Muscle of arm (tissue), 12 donors: Measurements from ENCODE around the gene FXR2. TPM values are rescaled to one million over a fixed set of nuclear protein-coding genes. Genes with fewer than 3 reads are reported as not detected.

Experiments used
- DNase-seq: peaks from one replicate; pipeline ENCODE4 v3.0.0-alpha.2; 2013
- polyA plus RNA-seq, 12 donors: library from polyadenylated mRNA; unstranded; fragments of 120-200 nt; gene quantifications; one replicate each; pipeline ENCODE4 v1.2.1, GENCODE V29; 2013; ENCODE audit not compliant: insufficient read length in 12 of 12

The FXR2 gene
- polyA plus RNA-seq, 12 donors, result 30.5 to 71.8 (median 37.0) TPM; not detected in 1

- no peak for DNase-seq
Observed at GRCh38 chr17:7574176-7574953, 40.3 kb downstream of the FXR2 start.

- peak; percentile 93 for DNase-seq
Observed at GRCh38 chr17:7573324-7574080, 41.2 kb downstream of the FXR2 start.

- no peak for DNase-seq
Observed at GRCh38 chr17:7572588-7573323, 41.9 kb downstream of the FXR2 start.

- peak; percentile 99 for DNase-seq
Observed at GRCh38 chr17:7572338-7572587, 42.4 kb downstream of the FXR2 start.

GRCh38 chr17:7570351-7570750 lies 44.3 kb downstream of the FXR2 start:
- no peak for DNase-seq

GRCh38 chr17:7569571-7569970 lies 45.1 kb downstream of the FXR2 start:
- no peak for DNase-seq

- DNase-seq, result no peak
Observed at GRCh38 chr17:7563115-7563869, 51.4 kb downstream of the FXR2 start.

GRCh38 chr17:7562208-7562605 lies 52.5 kb downstream of the FXR2 start:
- no peak for DNase-seq

DNA sequence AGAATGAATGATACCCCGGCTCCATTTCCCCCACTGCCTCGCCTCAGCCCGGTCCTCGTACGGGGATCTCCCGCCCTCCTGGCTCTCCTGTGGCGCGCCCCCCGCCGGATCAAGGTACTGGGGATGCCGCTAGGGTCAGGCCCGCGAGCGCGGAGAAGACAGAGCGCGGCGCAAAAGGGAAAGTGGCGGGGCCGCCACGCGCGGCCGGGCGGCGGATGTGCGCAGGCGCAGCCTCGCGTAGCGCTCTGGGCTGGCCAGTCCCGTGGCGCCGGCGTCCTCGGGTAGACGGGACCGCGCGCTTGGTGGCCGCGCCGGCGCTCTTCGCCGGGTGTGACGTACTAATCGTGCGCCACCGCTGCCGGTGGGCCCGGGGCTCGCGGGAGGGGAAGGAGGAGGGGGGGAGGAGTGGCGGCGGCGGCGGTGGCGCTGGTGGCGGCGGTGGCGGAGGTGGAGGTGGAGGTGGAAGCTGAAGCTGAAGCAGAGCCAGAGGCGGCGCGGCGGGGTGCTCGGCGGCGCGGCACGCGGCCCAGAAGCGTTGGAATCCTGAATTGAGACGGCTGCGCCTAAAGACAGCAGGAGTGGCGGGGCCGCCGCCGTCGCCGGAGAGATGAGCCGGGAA lies 53.0 kb downstream of the FXR2 start, which contains the start of gene SENP3:
Gene SENP3 (plus strand): TSS at position 331 of the 619 bp plus-strand sequence. CDS start 1,158 bp downstream, outside the sequence.
- peak; percentile 92 for DNase-seq

- DNase-seq, result peak; percentile 91
Observed at GRCh38 chr17:7561028-7561575, 53.6 kb downstream of the FXR2 start.

- no peak for DNase-seq
Observed at GRCh38 chr17:7560172-7561027, 54.3 kb downstream of the FXR2 start.

- DNase-seq, result no peak
Observed at GRCh38 chr17:7559320-7560171, 55.2 kb downstream of the FXR2 start.

DNA sequence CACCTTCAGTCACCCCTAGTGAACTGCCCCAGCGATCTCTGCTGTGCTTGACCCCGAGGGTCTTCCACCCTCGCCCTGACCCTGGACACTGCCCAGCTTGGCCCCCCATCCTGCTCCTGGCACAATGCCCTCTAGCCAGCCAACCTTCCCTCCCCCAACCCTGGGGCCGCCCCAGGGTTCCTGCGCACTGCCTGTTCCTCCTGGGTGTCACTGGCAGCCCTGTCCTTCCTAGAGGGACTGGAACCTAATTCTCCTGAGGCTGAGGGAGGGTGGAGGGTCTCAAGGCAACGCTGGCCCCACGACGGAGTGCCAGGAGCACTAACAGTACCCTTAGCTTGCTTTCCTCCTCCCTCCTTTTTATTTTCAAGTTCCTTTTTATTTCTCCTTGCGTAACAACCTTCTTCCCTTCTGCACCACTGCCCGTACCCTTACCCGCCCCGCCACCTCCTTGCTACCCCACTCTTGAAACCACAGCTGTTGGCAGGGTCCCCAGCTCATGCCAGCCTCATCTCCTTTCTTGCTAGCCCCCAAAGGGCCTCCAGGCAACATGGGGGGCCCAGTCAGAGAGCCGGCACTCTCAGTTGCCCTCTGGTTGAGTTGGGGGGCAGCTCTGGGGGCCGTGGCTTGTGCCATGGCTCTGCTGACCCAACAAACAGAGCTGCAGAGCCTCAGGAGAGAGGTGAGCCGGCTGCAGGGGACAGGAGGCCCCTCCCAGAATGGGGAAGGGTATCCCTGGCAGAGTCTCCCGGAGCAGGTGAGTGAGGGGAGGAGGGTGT lies 56.0 kb downstream of the FXR2 start, which contains the start of gene TNFSF13:
Gene TNFSF13 (plus strand): TSS at position 207 of the 776 bp plus-strand sequence. CDS start 290 bp downstream, at position 497.
- DNase-seq, result no peak

- DNase-seq, result peak; percentile 90
Observed at GRCh38 chr17:7557775-7558543, 56.7 kb downstream of the FXR2 start.

DNA sequence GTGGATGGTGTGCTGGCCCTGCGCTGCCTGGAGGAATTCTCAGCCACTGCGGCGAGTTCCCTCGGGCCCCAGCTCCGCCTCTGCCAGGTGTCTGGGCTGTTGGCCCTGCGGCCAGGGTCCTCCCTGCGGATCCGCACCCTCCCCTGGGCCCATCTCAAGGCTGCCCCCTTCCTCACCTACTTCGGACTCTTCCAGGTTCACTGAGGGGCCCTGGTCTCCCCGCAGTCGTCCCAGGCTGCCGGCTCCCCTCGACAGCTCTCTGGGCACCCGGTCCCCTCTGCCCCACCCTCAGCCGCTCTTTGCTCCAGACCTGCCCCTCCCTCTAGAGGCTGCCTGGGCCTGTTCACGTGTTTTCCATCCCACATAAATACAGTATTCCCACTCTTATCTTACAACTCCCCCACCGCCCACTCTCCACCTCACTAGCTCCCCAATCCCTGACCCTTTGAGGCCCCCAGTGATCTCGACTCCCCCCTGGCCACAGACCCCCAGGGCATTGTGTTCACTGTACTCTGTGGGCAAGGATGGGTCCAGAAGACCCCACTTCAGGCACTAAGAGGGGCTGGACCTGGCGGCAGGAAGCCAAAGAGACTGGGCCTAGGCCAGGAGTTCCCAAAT lies 57.4 kb downstream of the FXR2 start:
- no peak for DNase-seq

DNA sequence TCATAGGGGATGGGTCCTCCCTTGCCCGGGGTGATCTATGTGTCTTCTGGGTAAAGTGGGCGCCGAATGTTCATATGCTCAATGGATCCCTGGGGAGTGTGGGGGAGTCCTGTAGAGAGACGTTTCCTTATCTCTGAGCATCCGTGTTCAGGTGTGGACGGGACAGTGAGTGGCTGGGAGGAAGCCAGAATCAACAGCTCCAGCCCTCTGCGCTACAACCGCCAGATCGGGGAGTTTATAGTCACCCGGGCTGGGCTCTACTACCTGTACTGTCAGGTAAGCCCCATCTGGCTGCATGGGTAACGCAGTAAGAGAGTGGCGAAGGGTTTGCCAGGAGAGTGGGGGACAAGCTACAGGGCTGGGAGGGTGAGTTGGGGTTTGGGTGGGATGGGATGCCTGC lies 58.1 kb downstream of the FXR2 start:
- no peak for DNase-seq
